HepG2 (cell line): ENCODE data around the gene FRMD4A. TPM values are rescaled to one million over a fixed set of nuclear protein-coding genes. Genes with fewer than 3 reads are reported as not detected.

Experiments used
- ATAC-seq: fragments of 200-7000 bp; cut with Tn5 transposase; 3 replicates; pipeline ENCODE4 v1.9.1; 2020; ENCODE audit warnings: mild to moderate bottlenecking, moderate library complexity
- BruUV-seq: library from RNA; stranded (reverse); fragments of 400-500 nt; replicated peaks from 2 replicates; lab custom pipeline; 2021; lab: Mats Ljungman, UMichigan
- CTCF ChIA-PET: fragments of 300-600 bp; formaldehyde crosslinking; extraction: SDS; loops from one replicate; lab custom pipeline; 2021; ENCODE audit warnings: low total read pairs, inconsistent platforms, low intra/inter-chr PET ratio; lab: Yijun Ruan, JAX
- POLR2A ChIA-PET: fragments of 350-600 bp; sonication (Branson Sonifier 250); formaldehyde crosslinking; loops from one replicate; lab custom pipeline; 2020; ENCODE audit warnings: antibody characterized with exemption, inconsistent platforms; lab: Yijun Ruan, JAX
- DNase-seq: peaks from one replicate; pipeline ENCODE4 v3.0.0-alpha.2; 2015; ENCODE audit warnings: low spot score
- FAIRE-seq: peaks from 3 replicates; lab custom pipeline; 2011; peaks lifted over from hg19 to GRCh38; lab: Jason Lieb, UNC
- H2AFZ ChIP-seq: one replicate; pipeline ENCODE4 v1.6.1; 2011; ENCODE audit warnings: low read length, inconsistent platforms
- H3K27ac ChIP-seq: fragments of 300-600 bp; 3 replicates; pipeline ENCODE4 v1.8.0; 2011; ENCODE audit warnings: mixed run types, mild to moderate bottlenecking, mixed read lengths, low read length, inconsistent platforms; ENCODE audit not compliant: insufficient read depth; ENCODE audit errors: extremely low read length
- H3K27me3 ChIP-seq, 2 experiments: fragments of 200-600 bp in 1 of 2; 2 replicates in 1 of 2; 3 replicates in 1 of 2; pipeline versions ENCODE4 v1.6.0 to v1.8.0; 2011; ENCODE audit warnings: low read length in 2 of 2, mild to moderate bottlenecking in 2 of 2, moderate library complexity in 2 of 2, inconsistent platforms in 1 of 2; ENCODE audit not compliant: insufficient read depth in 2 of 2, control insufficient read depth in 1 of 2
- H3K36me3 ChIP-seq, 2 experiments: fragments of 200-600 bp in 1 of 2; replicated peaks in 1 of 2; 2 replicates in 1 of 2; 3 replicates in 1 of 2; pipeline versions ENCODE4 v1.5.1 to v1.8.0; 2011; ENCODE audit warnings: low read length in 2 of 2, inconsistent platforms in 1 of 2; ENCODE audit not compliant: insufficient read depth in 2 of 2, control insufficient read depth in 1 of 2
- H3K4me1 ChIP-seq: 2 replicates; pipeline ENCODE4 v1.5.1; 2012; ENCODE audit warnings: low read length, inconsistent platforms; ENCODE audit not compliant: insufficient read depth
- H3K4me2 ChIP-seq: 2 replicates; pipeline ENCODE4 v1.6.0; 2011; ENCODE audit warnings: low read depth, low read length, inconsistent platforms
- H3K4me3 ChIP-seq, 3 experiments: fragments of 200-600 bp in 1 of 3; sonication (generic), shearing (Covaris generic) in 1 of 3; replicated peaks in 1 of 3; 2 replicates each; pipeline ENCODE4 v1.5.1; 2011 to 2016; ENCODE audit warnings: low read length in 3 of 3, inconsistent platforms in 2 of 3, low read depth in 2 of 3, mild to moderate bottlenecking in 2 of 3, control low read depth in 1 of 3, mixed read lengths in 1 of 3; ENCODE audit not compliant: insufficient read depth in 1 of 3
- H3K79me2 ChIP-seq: one replicate; pipeline ENCODE4 v1.6.1; 2011; ENCODE audit warnings: low read length, inconsistent platforms; ENCODE audit not compliant: insufficient read depth
- H3K9ac ChIP-seq: 2 replicates; pipeline ENCODE4 v1.6.0; 2011; ENCODE audit warnings: mild to moderate bottlenecking, low read depth, low read length, inconsistent platforms; ENCODE audit not compliant: insufficient read depth
- H3K9me3 ChIP-seq: 2 replicates; pipeline ENCODE4 v1.5.1; 2012; ENCODE audit warnings: mild to moderate bottlenecking, low read length
- H4K20me1 ChIP-seq: 2 replicates; pipeline ENCODE4 v1.6.0; 2011; ENCODE audit warnings: inconsistent platforms, mild to moderate bottlenecking, low read length, moderate library complexity; ENCODE audit not compliant: insufficient read depth
- ATRX ChIP-seq: sonication (generic); formaldehyde crosslinking; IDR thresholded peaks from 2 replicates; pipeline ENCODE4 v1.4.0; 2020; ENCODE audit warnings: missing genetic modification reagents, borderline replicate concordance
- CBFB ChIP-seq: sonication (generic); formaldehyde crosslinking; IDR thresholded peaks from 2 replicates; pipeline ENCODE4 v1.4.0; 2020; ENCODE audit warnings: missing genetic modification reagents
- DNMT3B ChIP-seq: conservative IDR thresholded peaks from 2 replicates; pipeline ENCODE4 v1.6.1; 2016; ENCODE audit warnings: missing biosample characterization, control low read depth
- GZF1 ChIP-seq: sonication (generic); formaldehyde crosslinking; IDR thresholded peaks from 2 replicates; pipeline ENCODE4 v1.5.1; 2020; ENCODE audit warnings: mild to moderate bottlenecking, missing genetic modification reagents
- NCOA1 ChIP-seq: sonication (generic); formaldehyde crosslinking; IDR thresholded peaks from 2 replicates; pipeline ENCODE4 v1.9.0; 2021; ENCODE audit warnings: missing genetic modification reagents
- NPAS2 ChIP-seq: sonication (generic); formaldehyde crosslinking; IDR thresholded peaks from 2 replicates; pipeline ENCODE4 v1.8.0; 2022; ENCODE audit warnings: mild to moderate bottlenecking, missing genetic modification reagents, borderline replicate concordance
- RAD51 ChIP-seq: fragments of 450-650 bp; IDR thresholded peaks from 2 replicates; pipeline ENCODE4 v1.6.1; 2016; ENCODE audit warnings: borderline replicate concordance
- SIX1 ChIP-seq: sonication (generic); formaldehyde crosslinking; IDR thresholded peaks from 2 replicates; pipeline ENCODE4 v1.4.0; 2020; ENCODE audit warnings: missing genetic modification reagents, borderline replicate concordance
- SRF ChIP-seq: IDR thresholded peaks from 2 replicates; pipeline ENCODE4 v1.6.1; 2011; ENCODE audit warnings: mild to moderate bottlenecking, low read depth, low read length, moderate library complexity
- TP53 ChIP-seq: sonication (generic); formaldehyde crosslinking; conservative IDR thresholded peaks from 2 replicates; pipeline ENCODE4 v1.4.0; 2020; ENCODE audit warnings: missing genetic modification reagents
- ZFAT ChIP-seq: sonication (generic); formaldehyde crosslinking; conservative IDR thresholded peaks from 2 replicates; pipeline ENCODE4 v1.8.1; 2023; ENCODE audit warnings: missing genetic modification reagents, inconsistent platforms
- ZMYM3 ChIP-seq: sonication (generic); formaldehyde crosslinking; IDR thresholded peaks from 2 replicates; pipeline ENCODE4 v1.5.1; 2020; ENCODE audit warnings: mild to moderate bottlenecking, missing genetic modification reagents
- ZNF335 ChIP-seq: sonication (generic); formaldehyde crosslinking; IDR thresholded peaks from 2 replicates; pipeline ENCODE4 v1.4.0; 2020; ENCODE audit warnings: missing genetic modification reagents
- ZNF546 ChIP-seq: sonication (generic); formaldehyde crosslinking; conservative IDR thresholded peaks from 2 replicates; pipeline ENCODE4 v1.8.1; 2023; ENCODE audit warnings: mild to moderate bottlenecking, missing genetic modification reagents
- ZNF570 ChIP-seq: sonication (generic); formaldehyde crosslinking; IDR thresholded peaks from 2 replicates; pipeline ENCODE4 v1.4.0; 2020; ENCODE audit warnings: mild to moderate bottlenecking, missing genetic modification reagents, borderline replicate concordance
- ZNF761 ChIP-seq: sonication (generic); formaldehyde crosslinking; conservative IDR thresholded peaks from 2 replicates; pipeline ENCODE4 v1.4.0; 2020; ENCODE audit warnings: mild to moderate bottlenecking, missing genetic modification reagents
- WGBS: methylation state at CpG from one replicate; pipeline ENCODE4 v1.1.6; 2017; ENCODE audit warnings: low lambda C conversion rate; 5-methylcytosine and 5-hydroxymethylcytosine counted together
- in situ Hi-C: cut with HindIII; loops from 2 replicates; pipeline ENCODE4 v1.10.0; 2017; ENCODE audit warnings: low pct_unique_long_range_greater_than_20kb; ENCODE audit not compliant: extremely low pct_ligation_motif_present
- intact Hi-C: fragments of 100-400 bp; cut with micrococcal nuclease; formaldehyde crosslinking; loops from one replicate; pipeline ENCODE4 v1.10.0; 2022; ENCODE audit not compliant: unreplicated experiment
- polyA plus RNA-seq, 8 experiments: library from polyadenylated mRNA; depleted of rRNA in 3 of 8; stranded (reverse) in 7 of 8; unstranded in 1 of 8; fragments of >200 nt; fragmentation: Illumina TruSeq in 4 of 8; extraction: Trizol in 4 of 8; gene quantifications; 2 replicates each; pipeline versions ENCODE4 v1.2.1 to v1.2.3, GENCODE V29; 2011 to 2016; ENCODE audit warnings: low read depth in 4 of 8, missing spikeins in 1 of 8, mixed read lengths in 1 of 8; ENCODE audit not compliant: insufficient read depth in 1 of 8
- total RNA-seq, 5 experiments: library from RNA; depleted of rRNA; stranded (reverse); fragments of >200 nt; fragmentation: Illumina TruSeq; extraction: Trizol; gene quantifications; 2 replicates each; pipeline ENCODE4 v1.2.3, GENCODE V29; 2016; ENCODE audit warnings: low read depth in 1 of 5
- TF ChIP-seq, protein P1 (sequence below): sonication (generic); formaldehyde crosslinking; IDR thresholded peaks from 2 replicates; pipeline ENCODE4 v1.4.0; 2020; ENCODE audit warnings: missing genetic modification reagents, borderline replicate concordance
- TF ChIP-seq, protein P2 (sequence below): sonication (generic); formaldehyde crosslinking; IDR thresholded peaks from 2 replicates; pipeline ENCODE4 v1.4.0; 2020; ENCODE audit warnings: mild to moderate bottlenecking, missing genetic modification reagents

The FRMD4A gene
- total and polyA plus RNA-seq, 2 of the 13 experiments (the other 11 are each of a cell fraction or from before 2014, with no cell fraction given): 0.09 to 0.26 TPM

DNA sequence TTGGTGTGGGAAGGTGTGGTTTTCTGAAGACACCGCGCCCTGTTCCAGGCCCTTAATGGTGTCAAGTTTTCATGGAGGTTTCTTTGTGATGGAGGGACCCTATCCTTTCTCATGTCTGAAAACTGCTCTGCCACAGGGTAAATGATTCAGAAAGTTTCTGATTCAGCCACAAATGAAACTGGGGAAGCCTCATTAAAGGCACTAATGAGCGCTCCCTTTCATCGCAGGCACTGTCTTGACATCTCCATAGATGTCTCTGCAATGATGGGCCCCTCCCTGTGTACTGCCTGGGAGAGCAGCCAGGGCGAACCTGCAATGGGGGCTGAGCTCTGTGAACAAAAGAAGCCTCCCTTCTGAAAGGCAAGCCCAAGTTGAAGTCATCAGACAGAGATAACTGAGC, 388.7 kb downstream of the FRMD4A start:
- Histone ChIP-seq H3K27me3 (peaks cover 0 to 6% of the 10 kb centered on the region in 2 experiments; a peak in 3 of 5 replicates), H3K4me2 (no peak overlapping the region), H4K20me1 (no peaks in the 10 kb centered on the region), H3K4me3 (no peak overlapping the region), H3K9ac (no peak overlapping the region), H3K27ac (no peak overlapping the region), H3K36me3 (no peaks in the 10 kb centered on the region), H3K79me2 (no peaks in the 10 kb centered on the region), H3K4me1 (no peaks in the 10 kb centered on the region), H3K9me3 (no peaks in the 10 kb centered on the region), H2AFZ (no peak overlapping the region)
- ChIA-PET POLR2A (no interaction called here), CTCF (no interaction called here)
- no peak for DNase-seq
- in situ Hi-C loops: no loop called here
- no peak for ATAC-seq
- TF ChIP-seq GZF1 (CRISPR knock-in tag): no peak
- no peak for TF ChIP-seq ZNF761 (CRISPR knock-in tag)
- no peak for TF ChIP-seq ZNF335 (CRISPR knock-in tag)
- no peak for TF ChIP-seq ZFAT (CRISPR knock-in tag)
- TF ChIP-seq DNMT3B (CRISPR knock-in tag): no peak
- TF ChIP-seq ZMYM3: no peak
- TF ChIP-seq TP53 (CRISPR knock-in tag): no peak
- no peak for TF ChIP-seq CBFB (CRISPR knock-in tag)
- TF ChIP-seq RAD51: no peak
- TF ChIP-seq, protein P1, sequence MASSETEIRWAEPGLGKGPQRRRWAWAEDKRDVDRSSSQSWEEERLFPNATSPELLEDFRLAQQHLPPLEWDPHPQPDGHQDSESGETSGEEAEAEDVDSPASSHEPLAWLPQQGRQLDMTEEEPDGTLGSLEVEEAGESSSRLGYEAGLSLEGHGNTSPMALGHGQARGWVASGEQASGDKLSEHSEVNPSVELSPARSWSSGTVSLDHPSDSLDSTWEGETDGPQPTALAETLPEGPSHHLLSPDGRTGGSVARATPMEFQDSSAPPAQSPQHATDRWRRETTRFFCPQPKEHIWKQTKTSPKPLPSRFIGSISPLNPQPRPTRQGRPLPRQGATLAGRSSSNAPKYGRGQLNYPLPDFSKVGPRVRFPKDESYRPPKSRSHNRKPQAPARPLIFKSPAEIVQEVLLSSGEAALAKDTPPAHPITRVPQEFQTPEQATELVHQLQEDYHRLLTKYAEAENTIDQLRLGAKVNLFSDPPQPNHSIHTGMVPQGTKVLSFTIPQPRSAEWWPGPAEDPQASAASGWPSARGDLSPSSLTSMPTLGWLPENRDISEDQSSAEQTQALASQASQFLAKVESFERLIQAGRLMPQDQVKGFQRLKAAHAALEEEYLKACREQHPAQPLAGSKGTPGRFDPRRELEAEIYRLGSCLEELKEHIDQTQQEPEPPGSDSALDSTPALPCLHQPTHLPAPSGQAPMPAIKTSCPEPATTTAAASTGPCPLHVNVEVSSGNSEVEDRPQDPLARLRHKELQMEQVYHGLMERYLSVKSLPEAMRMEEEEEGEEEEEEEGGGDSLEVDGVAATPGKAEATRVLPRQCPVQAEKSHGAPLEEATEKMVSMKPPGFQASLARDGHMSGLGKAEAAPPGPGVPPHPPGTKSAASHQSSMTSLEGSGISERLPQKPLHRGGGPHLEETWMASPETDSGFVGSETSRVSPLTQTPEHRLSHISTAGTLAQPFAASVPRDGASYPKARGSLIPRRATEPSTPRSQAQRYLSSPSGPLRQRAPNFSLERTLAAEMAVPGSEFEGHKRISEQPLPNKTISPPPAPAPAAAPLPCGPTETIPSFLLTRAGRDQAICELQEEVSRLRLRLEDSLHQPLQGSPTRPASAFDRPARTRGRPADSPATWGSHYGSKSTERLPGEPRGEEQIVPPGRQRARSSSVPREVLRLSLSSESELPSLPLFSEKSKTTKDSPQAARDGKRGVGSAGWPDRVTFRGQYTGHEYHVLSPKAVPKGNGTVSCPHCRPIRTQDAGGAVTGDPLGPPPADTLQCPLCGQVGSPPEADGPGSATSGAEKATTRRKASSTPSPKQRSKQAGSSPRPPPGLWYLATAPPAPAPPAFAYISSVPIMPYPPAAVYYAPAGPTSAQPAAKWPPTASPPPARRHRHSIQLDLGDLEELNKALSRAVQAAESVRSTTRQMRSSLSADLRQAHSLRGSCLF (CRISPR knock-in tag): no peak
- TF ChIP-seq ZNF546 (CRISPR knock-in tag): no peak
- TF ChIP-seq ZNF570 (CRISPR knock-in tag): no peak
- TF ChIP-seq SIX1 (CRISPR knock-in tag): no peak
- TF ChIP-seq SRF: no peak
- TF ChIP-seq ATRX (CRISPR knock-in tag): no peak
- no peak for TF ChIP-seq NPAS2 (CRISPR knock-in tag)
- TF ChIP-seq, protein P2, sequence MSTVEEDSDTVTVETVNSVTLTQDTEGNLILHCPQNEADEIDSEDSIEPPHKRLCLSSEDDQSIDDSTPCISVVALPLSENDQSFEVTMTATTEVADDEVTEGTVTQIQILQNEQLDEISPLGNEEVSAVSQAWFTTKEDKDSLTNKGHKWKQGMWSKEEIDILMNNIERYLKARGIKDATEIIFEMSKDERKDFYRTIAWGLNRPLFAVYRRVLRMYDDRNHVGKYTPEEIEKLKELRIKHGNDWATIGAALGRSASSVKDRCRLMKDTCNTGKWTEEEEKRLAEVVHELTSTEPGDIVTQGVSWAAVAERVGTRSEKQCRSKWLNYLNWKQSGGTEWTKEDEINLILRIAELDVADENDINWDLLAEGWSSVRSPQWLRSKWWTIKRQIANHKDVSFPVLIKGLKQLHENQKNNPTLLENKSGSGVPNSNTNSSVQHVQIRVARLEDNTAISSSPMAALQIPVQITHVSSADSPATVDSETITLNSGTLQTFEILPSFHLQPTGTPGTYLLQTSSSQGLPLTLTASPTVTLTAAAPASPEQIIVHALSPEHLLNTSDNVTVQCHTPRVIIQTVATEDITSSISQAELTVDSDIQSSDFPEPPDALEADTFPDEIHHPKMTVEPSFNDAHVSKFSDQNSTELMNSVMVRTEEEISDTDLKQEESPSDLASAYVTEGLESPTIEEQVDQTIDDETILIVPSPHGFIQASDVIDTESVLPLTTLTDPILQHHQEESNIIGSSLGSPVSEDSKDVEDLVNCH (CRISPR knock-in tag): no peak
- no peak for TF ChIP-seq NCOA1 (CRISPR knock-in tag)
- intact Hi-C loops: no loop called here
- no TSS peak for BruUV-seq
- WGBS: 0% methylated on average over 4 of the region's 5 CpGs
- no peak for FAIRE-seq
